ENCODE measurements around the gene ALDH1L2. TPM values are rescaled to one million over a fixed set of nuclear protein-coding genes. Genes with fewer than 3 reads are reported as not detected.
A peak's percentile ranks its signal among the peaks of the same experiment; 100 is the strongest.

The ALDH1L2 gene
- polyA plus RNA-seq (2011; rRNA removed) (76.1 and 129 TPM in 2 replicates), polyA minus RNA-seq (2011; rRNA and poly(A)+ RNA removed) (63.1 and 65.4 TPM in 2 replicates)

- Histone ChIP-seq H3K36me3 (ENCODE audit: control insufficient read depth, insufficient read depth, low read length) (no peaks in the 10 kb centered on the region), H3K27me3 (ENCODE audit: control insufficient read depth, insufficient read depth, low read length) (no peaks in the 10 kb centered on the region), H3K4me3 (ENCODE audit: low read depth, low read length) (peak within 1 kb of the TSS; percentile 94)
- no peak for TF ChIP-seq CTCF (IDR thresholded peaks at IDR 0.05; ENCODE audit: insufficient read depth, low read depth, low read length)
- ChIA-PET CTCF (interaction anchor here (1.4 to 1.5 kb wide), 2 partner anchors 20 to 31 kb away, joined by 4 read pairs; no protein-coding TSS in a partner anchor), POLR2A (interaction anchor here (0.6 kb wide), 6 partner anchors 9 to 925 kb away, joined by 3 to 10 read pairs (median 4); no protein-coding TSS in a partner anchor)
- DNase-seq (ENCODE audit: low read depth): peak; percentile 29
Observed at GRCh38 chr12:105084251-105085250, at the start of gene ALDH1L2. ALDH1L2 (minus strand) TSS chr12:105084458; CDS start chr12:105084436, 22 bp downstream.

GRCh38 chr12:105120551-105120950, 36.3 kb upstream of the ALDH1L2 start:
- ChIA-PET CTCF (no interaction called here), POLR2A (no interaction called here)
- peaks cover 14% of the 10 kb centered on the region for H3K36me3 ChIP-seq (ENCODE audit: control insufficient read depth, insufficient read depth, low read length)
- no peak for DNase-seq (ENCODE audit: low read depth)
- no peak overlapping the region for H3K4me3 ChIP-seq (ENCODE audit: low read depth, low read length)
- no peak for TF ChIP-seq CTCF (IDR thresholded peaks at IDR 0.05; ENCODE audit: insufficient read depth, low read depth, low read length)
- H3K27me3 ChIP-seq (ENCODE audit: control insufficient read depth, insufficient read depth, low read length): no peaks in the 10 kb centered on the region

GRCh38 chr12:105116969-105117368, 32.7 kb upstream of the ALDH1L2 start:
- ChIA-PET POLR2A (no interaction called here), CTCF (no interaction called here)
- H3K27me3 ChIP-seq (ENCODE audit: control insufficient read depth, insufficient read depth, low read length): no peaks in the 10 kb centered on the region
- H3K36me3 ChIP-seq (ENCODE audit: control insufficient read depth, insufficient read depth, low read length): peaks cover 12% of the 10 kb centered on the region
- DNase-seq (ENCODE audit: low read depth): no peak
- no peak for TF ChIP-seq CTCF (IDR thresholded peaks at IDR 0.05; ENCODE audit: insufficient read depth, low read depth, low read length)
- no peak overlapping the region for H3K4me3 ChIP-seq (ENCODE audit: low read depth, low read length)

- ChIA-PET POLR2A (interaction anchor here (0.6 kb wide), 1 partner anchor 8 kb away, joined by 3 read pairs; no protein-coding TSS in a partner anchor), CTCF (no interaction called here)
- no peak for TF ChIP-seq CTCF (IDR thresholded peaks at IDR 0.05; ENCODE audit: insufficient read depth, low read depth, low read length)
- no peak overlapping the region for H3K4me3 ChIP-seq (ENCODE audit: low read depth, low read length)
- H3K36me3 ChIP-seq (ENCODE audit: control insufficient read depth, insufficient read depth, low read length): peaks cover 7% of the 10 kb centered on the region
- no peaks in the 10 kb centered on the region for H3K27me3 ChIP-seq (ENCODE audit: control insufficient read depth, insufficient read depth, low read length)
- no peak for DNase-seq (ENCODE audit: low read depth)
Observed at GRCh38 chr12:105113094-105113493, 28.8 kb upstream of the ALDH1L2 start.

- H3K27me3 ChIP-seq (ENCODE audit: control insufficient read depth, insufficient read depth, low read length): no peaks in the 10 kb centered on the region
- no peak for DNase-seq (ENCODE audit: low read depth)
- CTCF ChIA-PET: no interaction called here
- no peak for TF ChIP-seq CTCF (IDR thresholded peaks at IDR 0.05; ENCODE audit: insufficient read depth, low read depth, low read length)
- H3K4me3 ChIP-seq (ENCODE audit: low read depth, low read length): peak overlapping the region; percentile 11
- POLR2A ChIA-PET: no interaction called here
- H3K36me3 ChIP-seq (ENCODE audit: control insufficient read depth, insufficient read depth, low read length): peaks cover 1% of the 10 kb centered on the region; the same call in 1 of the 2 replicates
Observed at GRCh38 chr12:105110851-105111250, 26.6 kb upstream of the ALDH1L2 start.
